ENCODE measurements around the gene KIF3A.

KIF3A gene

DNA sequence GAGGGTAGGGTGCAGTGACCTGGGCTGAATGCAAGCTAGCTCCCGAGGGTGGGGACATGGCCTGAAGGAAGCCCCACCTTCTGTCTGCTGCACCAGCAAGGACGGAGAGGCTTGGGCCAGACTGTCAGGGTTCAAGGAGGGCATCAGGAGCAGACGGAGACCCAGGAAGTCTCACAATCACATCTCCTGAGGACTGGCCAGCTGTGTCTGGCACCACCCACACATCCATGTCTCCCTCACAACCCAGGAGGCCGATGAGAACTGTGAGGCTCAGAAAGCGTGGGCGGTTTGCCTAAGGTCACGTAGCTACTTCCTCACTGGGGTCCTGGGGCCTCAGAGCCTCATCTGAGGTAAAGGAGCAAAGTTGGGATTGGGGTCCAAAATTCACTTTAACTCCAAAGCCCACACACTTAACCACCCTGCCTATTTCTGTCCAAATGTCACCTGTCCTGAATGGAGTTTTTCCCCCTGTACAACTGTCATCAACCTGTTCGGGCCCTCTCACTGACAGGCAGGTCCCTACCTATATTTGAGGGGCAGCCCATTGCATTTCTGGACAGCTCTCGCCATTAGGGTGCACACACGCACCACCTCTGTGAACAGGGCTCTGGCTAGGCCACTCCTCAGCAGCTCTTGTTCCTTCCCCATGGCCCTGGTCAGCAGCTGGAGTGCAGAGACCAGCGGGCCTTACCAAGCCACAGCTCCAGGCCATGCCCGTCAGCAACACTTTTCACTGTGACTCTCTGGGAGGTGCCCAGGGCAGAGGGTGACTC is 75.9 kb downstream of the KIF3A start:
- no peak for DNase-seq

DNA sequence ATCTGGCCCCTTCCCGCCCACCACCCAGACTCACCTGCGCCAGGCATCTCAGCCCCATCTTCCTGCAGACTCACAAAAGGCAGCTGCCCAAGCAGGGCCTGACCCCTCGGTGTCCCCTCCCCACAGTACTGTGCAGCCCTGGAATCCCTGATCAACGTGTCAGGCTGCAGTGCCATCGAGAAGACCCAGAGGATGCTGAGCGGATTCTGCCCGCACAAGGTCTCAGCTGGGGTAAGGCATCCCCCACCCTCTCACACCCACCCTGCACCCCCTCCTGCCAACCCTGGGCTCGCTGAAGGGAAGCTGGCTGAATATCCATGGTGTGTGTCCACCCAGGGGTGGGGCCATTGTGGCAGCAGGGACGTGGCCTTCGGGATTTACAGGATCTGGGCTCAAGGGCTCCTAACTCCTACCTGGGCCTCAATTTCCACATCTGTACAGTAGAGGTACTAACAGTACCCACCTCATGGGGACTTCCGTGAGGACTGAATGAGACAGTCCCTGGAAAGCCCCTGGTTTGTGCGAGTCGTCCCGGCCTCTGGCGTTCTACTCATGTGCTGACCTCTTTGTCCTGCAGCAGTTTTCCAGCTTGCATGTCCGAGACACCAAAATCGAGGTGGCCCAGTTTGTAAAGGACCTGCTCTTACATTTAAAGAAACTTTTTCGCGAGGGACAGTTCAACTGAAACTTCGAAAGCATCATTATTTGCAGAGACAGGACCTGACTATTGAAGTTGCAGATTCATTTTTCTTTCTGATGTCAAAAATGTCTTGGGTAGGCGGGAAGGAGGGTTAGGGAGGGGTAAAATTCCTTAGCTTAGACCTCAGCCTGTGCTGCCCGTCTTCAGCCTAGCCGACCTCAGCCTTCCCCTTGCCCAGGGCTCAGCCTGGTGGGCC is 77.5 kb downstream of the KIF3A start:
- no peak for DNase-seq

DNA sequence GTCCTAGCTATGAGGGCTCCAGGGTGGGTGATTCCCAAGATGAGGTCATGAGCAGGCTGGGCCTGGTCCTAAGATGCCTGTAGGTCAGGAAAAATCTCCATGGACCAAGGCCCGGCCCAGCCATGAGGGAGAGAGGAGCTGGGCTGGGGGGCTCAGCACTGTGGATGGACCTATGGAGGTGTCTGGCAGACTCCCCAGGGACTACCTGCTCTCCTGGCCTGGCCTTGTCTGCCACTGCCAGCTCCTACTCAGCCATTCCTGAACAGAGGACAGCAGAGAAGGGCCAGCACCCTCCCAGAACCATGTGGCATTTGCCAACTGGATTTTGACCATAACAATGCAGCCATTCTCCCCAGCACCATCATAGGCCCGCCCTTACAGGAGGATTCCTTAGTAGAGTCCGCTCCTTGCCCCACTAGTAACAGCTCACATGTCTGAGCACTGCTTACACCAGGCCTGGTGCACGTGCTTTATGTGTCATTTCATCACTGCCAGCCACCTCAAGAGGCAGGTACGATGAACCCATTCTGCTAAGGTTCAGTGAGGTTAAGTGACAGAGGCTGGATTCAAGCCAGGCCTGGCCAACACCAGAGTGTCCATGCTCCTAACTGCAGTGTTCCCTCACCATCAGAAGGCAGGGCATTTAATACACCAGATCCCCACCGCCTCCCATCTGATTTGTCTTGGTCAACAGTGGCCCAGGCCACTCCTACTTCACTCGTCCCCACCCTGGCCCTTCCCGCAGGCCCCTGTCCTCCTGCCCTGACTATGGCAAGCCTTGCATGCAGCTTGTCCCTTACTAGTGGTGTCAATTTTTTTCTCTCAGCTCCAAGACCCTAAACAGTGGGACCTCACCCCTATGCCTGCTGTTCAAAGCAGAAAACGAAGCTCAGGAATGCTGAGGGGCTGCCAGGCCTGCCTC is 78.7 kb downstream of the KIF3A start:
- no peak for DNase-seq

DNA sequence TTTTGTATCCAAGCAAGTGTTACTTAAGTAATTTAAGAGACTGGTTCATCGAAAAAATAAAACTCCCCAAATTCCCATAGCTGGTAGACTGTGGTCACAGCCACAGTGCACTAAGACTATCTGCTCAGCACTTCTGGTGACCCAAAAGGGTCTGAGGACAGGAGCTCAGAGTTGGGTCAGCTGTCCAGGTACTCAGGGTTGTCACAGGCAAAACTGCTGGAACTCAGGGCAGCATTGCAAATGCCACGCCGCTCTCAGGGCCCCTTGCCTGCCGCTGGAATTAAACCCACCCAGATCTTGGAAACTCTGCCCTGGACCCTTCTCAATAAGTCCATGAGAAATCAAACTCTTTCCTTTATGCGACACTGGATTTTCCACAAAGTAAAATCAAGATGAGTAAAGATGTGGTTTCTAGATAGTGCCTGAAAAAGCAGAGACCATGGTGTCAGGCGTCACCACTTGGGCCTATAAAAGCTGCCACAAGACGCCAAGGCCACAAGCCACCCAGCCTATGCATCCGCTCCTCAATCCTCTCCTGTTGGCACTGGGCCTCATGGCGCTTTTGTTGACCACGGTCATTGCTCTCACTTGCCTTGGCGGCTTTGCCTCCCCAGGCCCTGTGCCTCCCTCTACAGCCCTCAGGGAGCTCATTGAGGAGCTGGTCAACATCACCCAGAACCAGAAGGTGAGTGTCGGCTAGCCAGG is 79.5 kb downstream of the KIF3A start, which contains the start of gene IL13:
IL13 (plus strand) TSS at position 498 of the 705 bp plus-strand sequence; CDS start at position 512, 14 bp downstream.
- no peak for DNase-seq

DNA sequence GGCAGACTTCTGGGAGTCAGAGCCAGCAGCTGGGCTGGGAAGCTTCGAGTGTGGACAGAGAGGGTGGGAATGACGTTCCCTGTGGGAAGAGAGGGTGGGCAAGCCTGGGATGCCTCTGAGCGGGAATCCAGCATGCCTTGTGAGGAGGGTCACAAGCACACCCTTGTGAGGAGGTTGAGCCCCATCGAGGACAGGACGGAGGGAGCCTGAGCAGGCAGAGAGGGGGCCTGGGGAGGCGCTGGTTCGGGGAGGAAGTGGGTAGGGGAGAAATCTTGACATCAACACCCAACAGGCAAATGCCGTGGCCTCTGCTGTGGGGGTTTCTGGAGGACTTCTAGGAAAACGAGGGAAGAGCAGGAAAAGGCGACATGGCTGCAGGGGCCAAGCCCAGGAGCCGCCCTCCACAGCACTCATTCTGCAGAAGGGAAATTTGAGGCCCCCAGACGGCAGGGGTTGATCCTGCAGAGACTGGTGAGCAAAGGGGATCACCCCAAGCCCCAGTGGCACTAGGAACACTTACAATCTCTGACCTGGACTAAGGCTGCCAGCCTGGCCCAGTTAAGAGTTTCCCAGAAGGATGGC is 80.5 kb downstream of the KIF3A start:
- DNase-seq = no peak

DNA sequence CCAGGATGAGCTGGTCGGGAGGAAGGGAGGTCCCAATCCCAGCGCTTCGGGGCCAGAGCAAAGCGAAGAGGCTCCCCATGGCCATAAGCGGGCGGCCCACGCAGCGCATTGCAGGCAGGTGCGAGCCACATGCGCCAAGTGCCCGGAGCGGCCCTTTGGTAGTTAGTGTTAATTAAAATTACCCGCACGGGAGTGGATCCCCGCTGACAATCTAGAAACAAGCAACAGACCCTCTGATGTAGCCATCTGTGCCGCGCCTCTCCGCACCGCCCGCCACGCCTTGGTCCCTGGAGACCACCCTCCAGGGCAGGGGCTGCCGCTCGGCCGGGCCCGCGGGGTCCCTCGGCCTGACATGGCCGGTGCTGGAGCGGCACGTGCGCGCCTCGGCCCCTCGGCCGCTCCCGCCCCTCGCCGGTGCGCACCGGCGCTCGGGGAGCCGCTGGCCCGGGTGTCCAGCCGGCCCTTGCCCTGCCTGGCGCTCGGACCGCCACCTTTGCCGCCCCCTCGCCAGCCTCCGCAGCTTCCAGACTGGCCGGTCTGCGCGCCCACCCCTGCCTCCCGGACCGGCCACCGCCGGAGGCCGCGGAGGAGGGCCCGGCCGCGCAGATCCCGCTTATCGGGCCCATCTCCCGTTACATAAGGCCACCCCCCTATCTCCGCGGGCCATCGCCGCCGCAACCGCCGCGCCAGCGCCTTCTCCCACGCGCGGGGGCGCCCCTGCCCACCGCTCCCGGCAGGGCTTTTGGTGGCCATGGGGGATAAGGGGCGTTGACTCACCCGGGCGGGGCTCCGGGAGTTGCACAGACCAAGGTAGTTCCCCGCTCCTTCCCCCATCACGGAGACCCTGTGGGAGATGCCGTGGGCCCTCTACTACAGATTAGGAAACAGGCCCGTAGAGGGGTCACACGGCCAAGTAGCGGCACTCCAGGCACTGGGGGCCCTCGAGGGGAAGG is 81.2 kb downstream of the KIF3A start:
- DNase-seq = no peak

DNA sequence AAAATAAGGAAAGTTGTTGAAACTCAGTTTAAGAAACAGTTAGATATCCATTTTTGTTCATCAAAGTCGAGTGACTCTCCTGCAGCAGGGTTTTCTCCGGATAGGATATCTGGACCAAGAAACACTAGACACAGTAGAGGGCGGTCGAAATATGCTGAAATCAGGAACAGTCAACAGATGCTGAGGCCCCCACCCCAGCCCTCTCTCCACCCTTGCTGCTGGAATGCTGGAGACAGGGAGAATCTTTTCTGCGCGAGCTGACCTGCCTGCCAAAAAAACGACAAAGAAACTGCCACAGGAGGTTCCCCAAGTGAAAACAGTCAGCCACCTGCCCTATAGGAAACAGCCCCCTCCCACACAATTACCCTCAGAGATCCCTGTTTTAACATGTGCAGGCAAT is 83.6 kb downstream of the KIF3A start:
- no peak for DNase-seq

DNA sequence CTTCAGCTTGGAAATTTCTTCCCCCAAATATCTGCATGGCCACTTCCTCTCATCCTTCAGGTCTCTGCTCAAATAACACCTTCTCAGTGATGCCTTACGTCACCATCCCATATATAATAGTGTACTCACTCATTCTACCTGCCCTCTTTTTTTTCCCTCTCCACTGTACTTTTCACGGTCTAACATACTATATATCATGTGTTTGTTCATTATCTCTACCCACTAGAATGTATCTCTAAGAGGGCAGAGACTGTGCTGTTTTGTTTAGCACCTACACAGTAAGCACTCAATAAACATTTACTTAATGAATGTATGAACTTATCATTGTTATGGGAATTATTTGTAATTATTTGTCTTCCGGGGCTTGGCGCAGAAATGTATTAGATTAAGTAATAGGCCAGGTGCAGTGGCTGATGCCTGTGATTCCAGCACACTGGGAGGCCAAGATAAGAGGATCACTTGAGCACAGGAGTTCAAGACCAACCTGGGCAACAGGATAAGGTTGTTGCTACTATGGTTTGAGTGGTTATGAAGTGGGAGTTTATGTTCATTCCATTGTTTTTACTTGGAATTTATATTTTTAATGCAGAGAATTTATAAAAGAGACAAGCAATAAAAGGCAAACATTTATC is 85.4 kb downstream of the KIF3A start:
- DNase-seq = no peak

DNA sequence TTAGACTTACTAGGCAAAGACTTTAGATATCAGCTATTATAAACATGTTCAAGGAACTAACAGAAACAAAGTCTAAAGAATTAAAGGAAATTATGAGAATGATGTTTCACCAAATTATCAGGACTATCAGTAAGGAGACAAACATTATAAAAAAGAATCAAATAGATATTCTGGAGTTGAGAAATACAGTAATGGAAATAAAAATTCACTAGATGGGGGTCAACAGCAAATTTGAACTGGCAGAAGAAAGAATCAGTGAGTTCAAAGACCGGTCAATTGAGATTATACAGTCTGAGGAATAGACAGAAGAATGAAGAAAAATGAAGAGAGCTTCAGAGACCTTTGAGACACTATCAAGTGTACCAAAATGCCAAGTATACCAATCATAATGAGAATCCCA is 89.0 kb downstream of the KIF3A start:
- no peak for DNase-seq

DNA sequence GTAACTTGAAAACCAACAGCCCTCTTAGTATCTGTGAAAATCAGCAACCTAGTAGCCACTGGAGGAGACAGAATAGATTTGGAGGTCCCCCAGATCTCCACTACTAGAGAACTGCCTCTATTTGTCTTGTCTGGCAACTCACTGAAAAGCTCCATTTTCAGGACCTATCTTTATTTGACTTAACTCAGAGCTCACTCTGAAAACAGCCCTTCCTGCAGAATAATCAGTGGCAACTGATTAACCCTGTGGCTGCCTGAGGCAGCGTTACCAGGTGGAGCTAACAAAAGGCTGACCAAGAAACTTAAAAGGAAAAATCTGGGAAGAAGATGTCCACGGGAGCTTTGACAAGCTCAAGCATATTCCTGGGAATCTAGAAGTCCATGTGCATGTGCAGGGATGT is 89.9 kb downstream of the KIF3A start:
- no peak for DNase-seq

DNA sequence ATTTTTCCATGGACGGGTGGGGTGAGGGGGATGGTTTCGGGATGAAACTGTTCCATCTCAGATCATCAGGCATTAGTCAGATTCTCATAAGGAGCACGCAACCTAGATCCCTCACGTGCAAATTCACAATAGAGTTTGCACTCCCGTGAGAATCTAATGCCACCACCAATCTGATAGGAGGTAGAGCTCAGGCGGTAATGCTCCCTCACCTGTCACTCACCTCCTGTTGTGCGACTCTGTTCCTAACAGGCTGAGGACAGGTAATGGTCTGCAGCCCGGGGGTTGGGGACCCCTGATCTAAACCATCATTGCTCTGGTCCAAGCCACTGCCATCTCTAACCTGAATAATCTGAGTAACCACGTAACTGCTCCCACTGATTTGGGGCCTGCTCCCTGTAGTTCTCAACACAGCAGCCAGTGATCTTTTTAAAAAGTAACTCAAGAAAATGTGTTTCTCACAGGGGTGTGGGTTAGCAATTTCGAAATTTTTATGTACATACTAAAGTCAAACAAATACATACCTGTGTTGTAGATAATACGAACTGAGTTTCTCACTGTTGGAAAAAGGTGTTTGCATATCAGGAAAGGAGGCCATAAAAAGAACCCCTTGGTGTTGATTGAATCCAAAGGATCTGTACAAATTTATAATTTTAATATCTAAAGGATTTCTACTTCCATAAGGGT is 90.6 kb downstream of the KIF3A start:
- no peak for DNase-seq

DNA sequence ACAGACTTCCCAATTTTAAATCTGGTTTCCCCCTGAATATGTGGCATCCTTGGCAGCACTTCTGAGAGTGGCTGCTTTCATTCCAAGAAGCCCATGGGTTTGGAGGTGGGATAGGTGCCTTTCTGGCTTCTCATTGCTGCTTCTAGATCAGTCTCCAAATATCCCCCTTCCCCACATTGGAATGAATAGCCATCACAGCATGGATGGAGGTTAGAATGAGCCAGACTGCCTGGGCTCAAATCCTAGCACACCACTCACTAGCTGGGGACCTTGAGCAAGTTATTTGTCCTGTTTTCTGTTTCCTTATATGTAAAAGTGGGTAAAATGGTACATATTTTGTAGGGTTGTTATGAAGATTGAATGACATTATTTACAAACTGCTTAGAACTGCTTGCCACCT is 93.2 kb downstream of the KIF3A start:
- no peak for DNase-seq
